Activated CD8-positive, alpha-beta T cell treated with anti-CD3 and anti-CD28 coated beads, Interleukin-2, amount 10 ng/mL, durations not matched to agents 7 days and 5 days (primary cell): ENCODE measurements around the gene NHERF2. TPM values are rescaled to one million over a fixed set of nuclear protein-coding genes. Genes with fewer than 3 reads are reported as not detected.

Source experiments
- ATAC-seq: fragments of 150-1000 bp; cut with Tn5 transposase; one replicate; pipeline ENCODE4 v1.10.0; 2021; ENCODE audit warnings: moderate library complexity
- CTCF ChIA-PET: fragments of 350-600 bp; sonication (Branson Sonifier 250); formaldehyde crosslinking; loops from one replicate; lab custom pipeline; 2021; ENCODE audit warnings: antibody characterized with exemption; lab: Charles Lee
- POLR2A ChIA-PET: fragments of 350-600 bp; sonication (Branson Sonifier 250); formaldehyde crosslinking; loops from one replicate; lab custom pipeline; 2021; ENCODE audit warnings: antibody characterized with exemption; lab: Charles Lee
- DNase-seq: peaks from one replicate; pipeline ENCODE4 v3.0.0-alpha.2; 2020
- H3K27ac Mint-ChIP-seq: one replicate; pipeline ENCODE4 v1.8.0; 2021; ENCODE audit warnings: mild to moderate bottlenecking, mixed read lengths
- H3K27me3 Mint-ChIP-seq: one replicate; pipeline ENCODE4 v1.8.0; 2021; ENCODE audit warnings: low read depth, mixed read lengths
- H3K36me3 Mint-ChIP-seq: one replicate; pipeline ENCODE4 v1.8.0; 2021; ENCODE audit warnings: low read depth, mixed read lengths
- H3K4me1 Mint-ChIP-seq: one replicate; pipeline ENCODE4 v1.8.0; 2021; ENCODE audit warnings: low read depth, mixed read lengths
- H3K4me3 Mint-ChIP-seq: one replicate; pipeline ENCODE4 v1.8.0; 2021; ENCODE audit warnings: mild to moderate bottlenecking, mixed read lengths
- H3K9me3 Mint-ChIP-seq: one replicate; pipeline ENCODE4 v1.8.0; 2022; ENCODE audit warnings: mixed read lengths; ENCODE audit not compliant: insufficient read depth
- total RNA-seq, 2 experiments: library from RNA; stranded (reverse); gene quantifications; one replicate each; pipeline ENCODE4 v1.2.3, GENCODE V29; 2021

The NHERF2 gene
- total RNA-seq, 2 experiments from 2014 or later, result 1.4 to 2.8 TPM

- Mint-ChIP-seq H3K9me3 (no peaks in the 10 kb centered on the region), H3K4me3 (no peak overlapping the region), H3K4me1 (no peaks in the 10 kb centered on the region), H3K27ac (no peak overlapping the region), H3K36me3 (peaks cover 3% of the 10 kb centered on the region), H3K27me3 (no peaks in the 10 kb centered on the region)
- DNase-seq (no peak), ATAC-seq (no peak)
- CTCF ChIA-PET, result no interaction called here
- POLR2A ChIA-PET, result no interaction called here
These were observed 47.4 kb downstream of the NHERF2 start for GRCh38 chr16:2074071-2074470.

- H3K9me3 Mint-ChIP-seq, result no peaks in the 10 kb centered on the region
- no peaks in the 10 kb centered on the region for H3K27me3 Mint-ChIP-seq
- ChIA-PET CTCF (no interaction called here), POLR2A (no interaction called here)
- H3K27ac Mint-ChIP-seq, result no peak overlapping the region
- peaks cover 3% of the 10 kb centered on the region for H3K36me3 Mint-ChIP-seq
- no peaks in the 10 kb centered on the region for H3K4me1 Mint-ChIP-seq
- ATAC-seq (no peak), DNase-seq (no peak)
- no peak overlapping the region for H3K4me3 Mint-ChIP-seq
These were observed 48.9 kb downstream of the NHERF2 start for GRCh38 chr16:2075631-2076030.

- H3K36me3 Mint-ChIP-seq, result peaks cover 3% of the 10 kb centered on the region
- ATAC-seq (no peak), DNase-seq (no peak)
- H3K4me1 Mint-ChIP-seq, result no peaks in the 10 kb centered on the region
- no peaks in the 10 kb centered on the region for H3K9me3 Mint-ChIP-seq
- H3K4me3 Mint-ChIP-seq, result no peak overlapping the region
- CTCF ChIA-PET, result no interaction called here
- no peak overlapping the region for H3K27ac Mint-ChIP-seq
- POLR2A ChIA-PET, result interaction anchor here (1.2 kb wide), 1 partner anchor 9 kb away, joined by 3 read pairs; no protein-coding TSS in a partner anchor
- H3K27me3 Mint-ChIP-seq, result no peaks in the 10 kb centered on the region
These were observed 49.6 kb downstream of the NHERF2 start for GRCh38 chr16:2076072-2076865.

- no peak for DNase-seq
- Mint-ChIP-seq H3K4me3 (no peak overlapping the region), H3K27me3 (no peaks in the 10 kb centered on the region), H3K27ac (no peak overlapping the region), H3K9me3 (no peaks in the 10 kb centered on the region), H3K36me3 (peaks cover 3% of the 10 kb centered on the region), H3K4me1 (no peaks in the 10 kb centered on the region)
- ChIA-PET POLR2A (interaction anchor here (1.2 kb wide), 1 partner anchor 8 kb away, joined by 3 read pairs; no protein-coding TSS in a partner anchor), CTCF (no interaction called here)
- ATAC-seq, result no peak
These were observed 50.3 kb downstream of the NHERF2 start for GRCh38 chr16:2077016-2077415.

GRCh38 chr16:2077696-2078095, 51.0 kb downstream of the NHERF2 start:
- Mint-ChIP-seq H3K36me3 (peaks cover 3% of the 10 kb centered on the region), H3K4me3 (no peak overlapping the region), H3K27me3 (no peaks in the 10 kb centered on the region), H3K27ac (no peak overlapping the region), H3K4me1 (no peaks in the 10 kb centered on the region), H3K9me3 (no peaks in the 10 kb centered on the region)
- DNase-seq (no peak), ATAC-seq (no peak)
- ChIA-PET CTCF (no interaction called here), POLR2A (no interaction called here)

- ATAC-seq, result no peak
- H3K9me3 Mint-ChIP-seq, result no peaks in the 10 kb centered on the region
These were observed 51.4 kb downstream of the NHERF2 start for GRCh38 chr16:2078096-2078495.

GRCh38 chr16:2078691-2079090, 52.0 kb downstream of the NHERF2 start:
- Mint-ChIP-seq H3K27ac (no peak overlapping the region), H3K9me3 (no peaks in the 10 kb centered on the region), H3K27me3 (no peaks in the 10 kb centered on the region), H3K4me3 (no peak overlapping the region), H3K36me3 (peaks cover 4% of the 10 kb centered on the region), H3K4me1 (no peaks in the 10 kb centered on the region)
- POLR2A ChIA-PET, result no interaction called here
- DNase-seq (no peak), ATAC-seq (no peak)
- CTCF ChIA-PET, result no interaction called here

More at GRCh38 chr16:2078096-2078495, 51.4 kb downstream of the NHERF2 start:
- Mint-ChIP-seq H3K27me3 (no peaks in the 10 kb centered on the region), H3K27ac (no peak overlapping the region), H3K36me3 (peaks cover 4% of the 10 kb centered on the region), H3K4me3 (no peak overlapping the region), H3K4me1 (no peaks in the 10 kb centered on the region)
- CTCF ChIA-PET, result no interaction called here
- POLR2A ChIA-PET, result no interaction called here
- no peak for DNase-seq

- ChIA-PET POLR2A (no interaction called here), CTCF (interaction anchor here (1.6 kb wide), 1 partner anchor 73 kb away, joined by 4 read pairs; no protein-coding TSS in a partner anchor)
- Mint-ChIP-seq H3K4me3 (no peak overlapping the region), H3K27ac (no peak overlapping the region), H3K4me1 (no peaks in the 10 kb centered on the region), H3K9me3 (no peaks in the 10 kb centered on the region), H3K36me3 (peaks cover 4% of the 10 kb centered on the region), H3K27me3 (no peaks in the 10 kb centered on the region)
- ATAC-seq (no peak), DNase-seq (no peak)
These were observed 52.7 kb downstream of the NHERF2 start for GRCh38 chr16:2079311-2079800.

- H3K9me3 Mint-ChIP-seq, result no peaks in the 10 kb centered on the region
- no peaks in the 10 kb centered on the region for H3K27me3 Mint-ChIP-seq
- peaks cover 2% of the 10 kb centered on the region for H3K36me3 Mint-ChIP-seq
- no peak overlapping the region for H3K27ac Mint-ChIP-seq
- ChIA-PET CTCF (interaction anchor here (1.6 kb wide), 1 partner anchor 73 kb away, joined by 4 read pairs; no protein-coding TSS in a partner anchor), POLR2A (no interaction called here)
- DNase-seq (no peak), ATAC-seq (no peak)
- H3K4me3 Mint-ChIP-seq, result no peak overlapping the region
- no peaks in the 10 kb centered on the region for H3K4me1 Mint-ChIP-seq
These were observed 53.3 kb downstream of the NHERF2 start for GRCh38 chr16:2079991-2080390.

- ATAC-seq (no peak), DNase-seq (no peak)
- no peaks in the 10 kb centered on the region for H3K27me3 Mint-ChIP-seq
- CTCF ChIA-PET, result no interaction called here
- no peaks in the 10 kb centered on the region for H3K9me3 Mint-ChIP-seq
- H3K4me3 Mint-ChIP-seq, result no peak overlapping the region
- POLR2A ChIA-PET, result no interaction called here
- H3K4me1 Mint-ChIP-seq, result no peaks in the 10 kb centered on the region
- H3K36me3 Mint-ChIP-seq, result peaks cover 2% of the 10 kb centered on the region
- no peak overlapping the region for H3K27ac Mint-ChIP-seq
These were observed 54.7 kb downstream of the NHERF2 start for GRCh38 chr16:2081201-2082084.

- H3K4me3 Mint-ChIP-seq, result no peak overlapping the region
- ATAC-seq, result no peak
- no peaks in the 10 kb centered on the region for H3K4me1 Mint-ChIP-seq
- H3K9me3 Mint-ChIP-seq, result no peaks in the 10 kb centered on the region
- H3K27me3 Mint-ChIP-seq, result no peaks in the 10 kb centered on the region
- no peak for DNase-seq
- H3K27ac Mint-ChIP-seq, result no peak overlapping the region
- CTCF ChIA-PET, result interaction anchor here (1.2 kb wide), 1 partner anchor 58 kb away, joined by 3 read pairs; no protein-coding TSS in a partner anchor
- POLR2A ChIA-PET, result no interaction called here
- H3K36me3 Mint-ChIP-seq, result peaks cover 2% of the 10 kb centered on the region
These were observed 55.7 kb downstream of the NHERF2 start for GRCh38 chr16:2082171-2082982.
